ENCODE results near the gene PATE3.

PATE3 gene

DNA sequence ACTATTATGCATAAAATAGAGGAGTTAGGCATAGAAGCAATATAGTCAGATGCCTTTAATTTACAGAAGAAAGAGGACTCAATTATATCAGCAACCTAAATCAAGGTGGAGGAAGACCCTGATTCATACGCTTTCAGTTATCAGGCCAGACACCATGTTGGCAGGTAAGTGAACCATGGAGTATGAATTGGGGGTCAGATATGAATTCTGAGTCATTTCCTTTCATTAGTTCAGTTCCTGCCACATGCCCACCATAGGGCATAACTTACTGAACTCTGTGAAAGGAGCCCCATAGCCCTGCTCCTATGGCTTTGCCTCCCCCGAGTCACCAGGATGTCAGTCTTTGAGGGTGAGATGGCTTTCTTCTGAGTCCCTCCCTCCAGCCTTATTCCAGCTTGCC lies 24.4 kb upstream of the PATE3 start:
- Histone ChIP-seq H3K27me3 (ENCODE audit: insufficient read depth, insufficient read length) (no peaks in the 10 kb centered on the region), H3K9ac (ENCODE audit: insufficient read length, low read depth) (no peak overlapping the region), H3K4me3 (ENCODE audit: insufficient read length, low read depth) (no peak overlapping the region), H3K4me1 (ENCODE audit: insufficient read depth, insufficient read length) (no peaks in the 10 kb centered on the region), H3K9me3 (ENCODE audit: insufficient read depth, low read length) (no peaks in the 10 kb centered on the region), H3K36me3 (ENCODE audit: insufficient read depth, insufficient read length, low read length) (no peaks in the 10 kb centered on the region)
- DNase-seq (ENCODE audit: low read depth, low spot score): no peak
- TF ChIP-seq YY1 (IDR thresholded peaks at IDR 0.05; ENCODE audit: insufficient read depth, insufficient read length) (no peak), ZNF274 (IDR thresholded peaks at IDR 0.05; ENCODE audit: low read depth, low read length) (no peak), SUZ12 (IDR thresholded peaks at IDR 0.05; ENCODE audit: extremely low read depth, insufficient read depth, insufficient read length) (no peak)

- TF ChIP-seq SUZ12 (IDR thresholded peaks at IDR 0.05; ENCODE audit: extremely low read depth, insufficient read depth, insufficient read length): no peak
- Histone ChIP-seq H3K4me3 (ENCODE audit: insufficient read length, low read depth) (no peak overlapping the region), H3K9me3 (ENCODE audit: insufficient read depth, low read length) (no peaks in the 10 kb centered on the region), H3K36me3 (ENCODE audit: insufficient read depth, insufficient read length, low read length) (no peaks in the 10 kb centered on the region), H3K9ac (ENCODE audit: insufficient read length, low read depth) (no peak overlapping the region), H3K4me1 (ENCODE audit: insufficient read depth, insufficient read length) (no peaks in the 10 kb centered on the region), H3K27me3 (ENCODE audit: insufficient read depth, insufficient read length) (no peaks in the 10 kb centered on the region)
- DNase-seq (ENCODE audit: low read depth, low spot score): no peak
Observed at GRCh38 chr11:125766251-125766650, 21.7 kb upstream of the PATE3 start.

DNA sequence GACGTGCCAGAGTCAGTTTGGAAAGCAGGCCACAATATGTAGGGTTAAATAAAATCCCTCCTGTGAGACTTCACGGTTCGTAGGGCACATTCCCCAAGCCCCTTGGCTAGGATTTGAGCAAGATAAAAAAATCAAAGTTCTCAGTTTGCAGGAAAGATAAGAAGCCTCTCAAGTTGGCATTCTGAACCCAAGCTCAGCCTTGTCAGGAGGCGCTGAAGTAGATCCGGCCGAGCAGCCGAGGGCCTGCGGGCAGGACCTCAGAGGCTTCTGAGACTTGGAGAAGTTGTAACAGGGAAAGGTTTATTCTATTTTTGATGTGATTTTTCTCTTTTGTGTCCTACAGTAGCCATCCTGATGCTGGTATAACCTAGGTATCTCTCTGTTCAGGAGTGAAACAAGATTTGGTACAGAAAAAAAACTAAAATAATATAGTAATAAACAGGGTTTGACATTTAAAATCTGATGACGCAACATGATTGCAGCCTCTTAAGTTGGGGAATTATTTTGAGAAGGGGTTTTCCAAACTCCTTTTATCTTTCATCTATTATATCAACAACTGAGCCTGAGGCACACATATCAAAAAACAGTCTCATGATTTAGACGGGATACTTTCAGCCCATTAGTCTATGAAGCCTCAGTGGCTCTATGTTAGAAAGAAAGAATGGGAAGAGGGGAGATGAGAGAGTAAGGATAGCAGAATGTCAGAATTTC lies 19.4 kb upstream of the PATE3 start:
- no peaks in the 10 kb centered on the region for H3K27me3 ChIP-seq (ENCODE audit: insufficient read depth, insufficient read length)
- H3K9ac ChIP-seq (ENCODE audit: insufficient read length, low read depth): no peak overlapping the region
- H3K36me3 ChIP-seq (ENCODE audit: insufficient read depth, insufficient read length, low read length): no peaks in the 10 kb centered on the region
- H3K9me3 ChIP-seq (ENCODE audit: insufficient read depth, low read length): no peaks in the 10 kb centered on the region
- DNase-seq (ENCODE audit: low read depth, low spot score): no peak
- no peak for TF ChIP-seq ZNF274 (IDR thresholded peaks at IDR 0.05; ENCODE audit: low read depth, low read length)
- TF ChIP-seq YY1 (IDR thresholded peaks at IDR 0.05; ENCODE audit: insufficient read depth, insufficient read length): no peak
- TF ChIP-seq SUZ12 (IDR thresholded peaks at IDR 0.05; ENCODE audit: extremely low read depth, insufficient read depth, insufficient read length): no peak
- H3K4me3 ChIP-seq (ENCODE audit: insufficient read length, low read depth): no peak overlapping the region
- no peaks in the 10 kb centered on the region for H3K4me1 ChIP-seq (ENCODE audit: insufficient read depth, insufficient read length)

DNA sequence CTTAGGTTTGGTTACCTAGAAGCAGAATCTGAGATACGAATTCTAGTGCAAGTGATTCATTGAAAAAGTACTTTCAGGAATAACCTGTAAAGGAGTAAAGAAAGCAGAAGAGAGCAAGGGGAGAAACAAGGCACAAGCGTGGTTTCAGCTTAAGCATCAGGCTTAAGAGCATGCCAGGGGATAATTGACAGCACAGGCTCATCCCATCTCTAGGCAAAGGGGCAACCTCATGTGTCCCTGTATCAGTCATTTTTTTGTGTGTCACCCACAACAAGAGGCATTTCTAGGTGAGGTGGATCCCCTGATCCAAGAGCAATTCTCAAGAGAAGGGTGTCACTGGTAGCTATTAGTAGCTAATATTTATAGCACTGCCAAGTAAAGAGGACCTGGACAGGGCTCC lies 17.3 kb upstream of the PATE3 start:
- Histone ChIP-seq H3K36me3 (ENCODE audit: insufficient read depth, insufficient read length, low read length) (no peaks in the 10 kb centered on the region), H3K4me3 (ENCODE audit: insufficient read length, low read depth) (no peak overlapping the region), H3K9me3 (ENCODE audit: insufficient read depth, low read length) (no peaks in the 10 kb centered on the region), H3K27me3 (ENCODE audit: insufficient read depth, insufficient read length) (no peaks in the 10 kb centered on the region), H3K9ac (ENCODE audit: insufficient read length, low read depth) (no peak overlapping the region), H3K4me1 (ENCODE audit: insufficient read depth, insufficient read length) (no peaks in the 10 kb centered on the region)
- no peak for DNase-seq (ENCODE audit: low read depth, low spot score)
- TF ChIP-seq YY1 (IDR thresholded peaks at IDR 0.05; ENCODE audit: insufficient read depth, insufficient read length) (no peak), ZNF274 (IDR thresholded peaks at IDR 0.05; ENCODE audit: low read depth, low read length) (no peak), SUZ12 (IDR thresholded peaks at IDR 0.05; ENCODE audit: extremely low read depth, insufficient read depth, insufficient read length) (no peak)

DNA sequence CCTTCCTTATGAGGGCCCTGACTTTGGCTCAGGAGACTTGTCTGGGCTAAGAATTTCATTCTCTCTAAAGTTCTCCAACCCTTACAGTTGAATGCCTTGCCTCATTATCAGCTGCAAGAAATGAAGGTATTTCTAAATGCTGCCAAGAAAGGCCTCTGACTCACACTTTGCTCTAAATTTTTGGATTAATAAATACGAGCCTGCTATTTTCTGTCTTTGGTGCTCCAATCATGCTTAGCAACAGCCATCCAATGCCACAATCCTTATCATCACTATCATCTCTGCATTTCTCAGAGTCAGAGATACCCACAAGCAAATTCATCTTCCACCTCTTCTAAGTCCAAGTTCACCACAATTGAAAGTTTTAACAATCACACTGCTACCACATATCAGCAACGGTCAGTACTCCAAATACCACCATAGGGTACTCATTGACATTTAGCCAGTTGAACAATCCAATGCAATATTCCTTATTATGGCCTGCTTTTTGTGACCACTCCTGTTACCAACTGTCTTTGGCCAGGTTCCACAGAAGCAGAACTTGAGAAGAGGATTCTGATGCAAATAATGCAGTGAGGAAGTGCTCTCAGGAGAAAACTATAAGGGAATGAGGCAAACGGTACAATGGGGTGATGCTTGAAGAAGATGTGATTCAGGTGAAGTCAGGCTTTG lies 15.0 kb upstream of the PATE3 start:
- no peaks in the 10 kb centered on the region for H3K27me3 ChIP-seq (ENCODE audit: insufficient read depth, insufficient read length)
- H3K9ac ChIP-seq (ENCODE audit: insufficient read length, low read depth): no peak overlapping the region
- H3K36me3 ChIP-seq (ENCODE audit: insufficient read depth, insufficient read length, low read length): no peaks in the 10 kb centered on the region
- no peaks in the 10 kb centered on the region for H3K9me3 ChIP-seq (ENCODE audit: insufficient read depth, low read length)
- TF ChIP-seq YY1 (IDR thresholded peaks at IDR 0.05; ENCODE audit: insufficient read depth, insufficient read length): no peak
- no peak for TF ChIP-seq SUZ12 (IDR thresholded peaks at IDR 0.05; ENCODE audit: extremely low read depth, insufficient read depth, insufficient read length)
- TF ChIP-seq ZNF274 (IDR thresholded peaks at IDR 0.05; ENCODE audit: low read depth, low read length): no peak
- no peak for DNase-seq (ENCODE audit: low read depth, low spot score)
- H3K4me1 ChIP-seq (ENCODE audit: insufficient read depth, insufficient read length): no peaks in the 10 kb centered on the region
- H3K4me3 ChIP-seq (ENCODE audit: insufficient read length, low read depth): no peak overlapping the region

GRCh38 chr11:125773516-125773915 lies 14.4 kb upstream of the PATE3 start:
- DNase-seq (ENCODE audit: low read depth, low spot score): no peak
- Histone ChIP-seq H3K36me3 (ENCODE audit: insufficient read depth, insufficient read length, low read length) (no peaks in the 10 kb centered on the region), H3K27me3 (ENCODE audit: insufficient read depth, insufficient read length) (no peaks in the 10 kb centered on the region), H3K9me3 (ENCODE audit: insufficient read depth, low read length) (no peaks in the 10 kb centered on the region), H3K9ac (ENCODE audit: insufficient read length, low read depth) (no peak overlapping the region), H3K4me1 (ENCODE audit: insufficient read depth, insufficient read length) (no peaks in the 10 kb centered on the region), H3K4me3 (ENCODE audit: insufficient read length, low read depth) (no peak overlapping the region)
- TF ChIP-seq ZNF274 (IDR thresholded peaks at IDR 0.05; ENCODE audit: low read depth, low read length) (no peak), YY1 (IDR thresholded peaks at IDR 0.05; ENCODE audit: insufficient read depth, insufficient read length) (no peak)

DNA sequence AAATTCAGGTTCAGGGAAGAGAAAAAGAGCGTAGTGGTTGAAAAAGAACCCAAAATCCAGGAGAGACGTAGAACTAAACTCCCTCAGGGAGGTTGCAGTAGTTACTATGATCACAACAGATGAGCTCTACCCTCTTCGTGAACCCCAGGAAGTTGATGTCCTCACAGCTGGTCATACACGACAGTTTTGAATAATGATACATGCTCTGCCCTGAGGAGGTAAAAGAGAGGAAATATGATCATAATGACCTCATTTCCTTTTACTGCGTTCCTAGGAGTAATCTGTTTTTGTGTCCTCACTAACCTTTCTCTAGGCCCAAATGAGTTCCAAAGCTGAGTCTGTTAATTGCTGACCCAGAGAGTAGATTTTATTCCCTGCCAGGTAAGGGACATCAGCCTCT lies 10.6 kb upstream of the PATE3 start:
- no peak for DNase-seq (ENCODE audit: low read depth, low spot score)

More for the DNA sequence above, 10.6 kb upstream of the PATE3 start:
- Histone ChIP-seq H3K9ac (ENCODE audit: insufficient read length, low read depth) (no peak overlapping the region), H3K4me1 (ENCODE audit: insufficient read depth, insufficient read length) (no peaks in the 10 kb centered on the region), H3K9me3 (ENCODE audit: insufficient read depth, low read length) (no peaks in the 10 kb centered on the region), H3K4me3 (ENCODE audit: insufficient read length, low read depth) (no peak overlapping the region), H3K27me3 (ENCODE audit: insufficient read depth, insufficient read length) (no peaks in the 10 kb centered on the region), H3K36me3 (ENCODE audit: insufficient read depth, insufficient read length, low read length) (no peaks in the 10 kb centered on the region)
- no peak for TF ChIP-seq YY1 (IDR thresholded peaks at IDR 0.05; ENCODE audit: insufficient read depth, insufficient read length)
- TF ChIP-seq ZNF274 (IDR thresholded peaks at IDR 0.05; ENCODE audit: low read depth, low read length): no peak
- no peak for TF ChIP-seq SUZ12 (IDR thresholded peaks at IDR 0.05; ENCODE audit: extremely low read depth, insufficient read depth, insufficient read length)
